T-helper 1 cell treated with Interleukin-12 subunit alpha and Interleukin-12 subunit beta and Interleukin-4 antibody, amounts not matched to agents 30 ng/mL and 1 ng/mL, for 36 hours (primary cell): ENCODE measurements around the gene SSBP3. TPM values are rescaled to one million over a fixed set of nuclear protein-coding genes. Genes with fewer than 3 reads are reported as not detected.

Experiments
- intact Hi-C: fragments of 100-400 bp; cut with micrococcal nuclease; formaldehyde crosslinking; loops from one replicate; pipeline ENCODE4 v1.15.1; 2024
- total RNA-seq: library from RNA; stranded (reverse); gene quantifications from 2 replicates; pipeline ENCODE4 v1.2.3, GENCODE V29; 2022

SSBP3 gene
- total RNA-seq, 1 donor from 2014 or later, result 143 TPM

GRCh38 chr1:54312796-54313316, 93.3 kb downstream of the SSBP3 start:
- intact Hi-C loops, result no loop called here

- intact Hi-C loops, result no loop called here
Observed at GRCh38 chr1:54311506-54311905, 94.7 kb downstream of the SSBP3 start.

- intact Hi-C loops, result loop anchor here (1.0 kb wide), 1 partner anchor 21 kb away; no protein-coding TSS in a partner anchor
Observed at GRCh38 chr1:54310439-54311328, 95.5 kb downstream of the SSBP3 start.

GRCh38 chr1:54309631-54310366, 96.4 kb downstream of the SSBP3 start:
- intact Hi-C loops, result loop anchor here (1.0 kb wide), 1 partner anchor 20 kb away; no protein-coding TSS in a partner anchor

GRCh38 chr1:54307305-54307704, 98.9 kb downstream of the SSBP3 start:
- intact Hi-C loops, result no loop called here

- intact Hi-C loops, result no loop called here
Observed at GRCh38 chr1:54305906-54306514, 100.2 kb downstream of the SSBP3 start.

GRCh38 chr1:54304518-54304917, 101.7 kb downstream of the SSBP3 start:
- intact Hi-C loops, result no loop called here

- intact Hi-C loops, result no loop called here
Observed at GRCh38 chr1:54302951-54303843, 103.0 kb downstream of the SSBP3 start.

GRCh38 chr1:54302549-54302948, 103.6 kb downstream of the SSBP3 start:
- intact Hi-C loops, result no loop called here

GRCh38 chr1:54301497-54301896, 104.7 kb downstream of the SSBP3 start:
- intact Hi-C loops, result no loop called here

GRCh38 chr1:54300401-54300800, 105.8 kb downstream of the SSBP3 start:
- intact Hi-C loops, result no loop called here

- intact Hi-C loops, result no loop called here
Observed at GRCh38 chr1:54299037-54299436, 107.2 kb downstream of the SSBP3 start.

- intact Hi-C loops, result no loop called here
Observed at GRCh38 chr1:54298284-54299033, 107.7 kb downstream of the SSBP3 start.

- intact Hi-C loops, result no loop called here
Observed at GRCh38 chr1:54297596-54298283, 108.5 kb downstream of the SSBP3 start.

GRCh38 chr1:54296666-54297065, 109.5 kb downstream of the SSBP3 start:
- intact Hi-C loops, result no loop called here

- intact Hi-C loops, result no loop called here
Observed at GRCh38 chr1:54294887-54295286, 111.3 kb downstream of the SSBP3 start.

GRCh38 chr1:54292002-54292911, 113.9 kb downstream of the SSBP3 start:
- intact Hi-C loops, result no loop called here

- intact Hi-C loops, result no loop called here
Observed at GRCh38 chr1:54291276-54292001, 114.8 kb downstream of the SSBP3 start.
